RWPE1 (cell line): Measurements from ENCODE around the gene SLITRK1.

Source experiments
- CTCF ChIA-PET: fragments of 350-600 bp; sonication (Branson Sonifier 250); formaldehyde crosslinking; extraction: SDS; loops from one replicate; lab custom pipeline; 2021; lab: Yijun Ruan, JAX
- POLR2A ChIA-PET: fragments of 400-600 bp; formaldehyde crosslinking; extraction: SDS; loops from one replicate; lab custom pipeline; 2020; ENCODE audit warnings: antibody characterized with exemption; ENCODE audit not compliant: low non-redundant PET; lab: Yijun Ruan, JAX
- DNase-seq: peaks from one replicate; pipeline ENCODE4 v3.0.0; 2012; ENCODE audit warnings: low spot score
- H3K27ac ChIP-seq: fragments of 450-650 bp; 2 replicates; pipeline ENCODE4 v1.5.1; 2017
- TF ChIP-seq, protein P1 (sequence below): fragments of 450-650 bp; conservative IDR thresholded peaks from 2 replicates; pipeline ENCODE4 v1.5.1; 2017; ENCODE audit warnings: low read depth, mild to moderate bottlenecking

The SLITRK1 gene

DNA sequence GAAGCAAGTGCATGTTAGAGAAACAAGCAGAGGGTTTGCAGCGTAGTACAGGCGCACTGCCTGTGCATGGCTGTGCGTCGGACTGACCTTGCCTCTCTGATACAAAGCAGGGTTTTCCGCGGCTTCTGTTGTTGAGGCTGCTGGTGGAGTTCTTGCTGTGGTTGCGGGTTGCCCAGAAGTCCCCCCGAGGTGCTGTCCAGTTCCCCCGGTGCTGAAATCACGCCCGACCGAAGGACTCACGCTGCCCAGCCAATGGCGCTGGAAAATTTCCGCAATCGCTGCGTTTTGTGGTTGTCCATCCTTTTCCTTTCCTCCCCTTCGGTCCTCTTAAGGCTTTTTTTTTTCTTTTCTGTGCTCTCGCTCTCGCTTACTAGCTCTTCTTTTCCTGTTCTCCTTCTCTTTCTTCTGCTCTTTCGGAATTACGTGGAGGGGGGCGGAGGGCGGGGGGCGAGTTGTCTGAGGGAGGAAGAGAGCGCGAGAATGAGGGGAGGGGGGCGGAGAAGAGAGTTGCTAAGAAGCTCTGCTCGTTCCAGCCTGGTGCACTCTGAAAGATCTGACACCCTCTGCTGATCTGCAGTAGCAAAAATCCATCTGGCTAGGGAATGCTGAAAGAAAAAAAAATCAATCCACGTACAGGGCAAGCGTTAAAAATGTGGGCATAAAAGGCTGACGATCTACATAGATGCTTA, at the start of gene SLITRK1:
TSS of gene SLITRK1 (minus strand) at position 558 of the 689 bp plus-strand sequence. CDS start 967 bp downstream, outside the sequence.
- no peak within 1 kb of the TSS for H3K27ac ChIP-seq
- ChIA-PET POLR2A (no interaction called here), CTCF (no interaction called here)
- TF ChIP-seq, protein P1, sequence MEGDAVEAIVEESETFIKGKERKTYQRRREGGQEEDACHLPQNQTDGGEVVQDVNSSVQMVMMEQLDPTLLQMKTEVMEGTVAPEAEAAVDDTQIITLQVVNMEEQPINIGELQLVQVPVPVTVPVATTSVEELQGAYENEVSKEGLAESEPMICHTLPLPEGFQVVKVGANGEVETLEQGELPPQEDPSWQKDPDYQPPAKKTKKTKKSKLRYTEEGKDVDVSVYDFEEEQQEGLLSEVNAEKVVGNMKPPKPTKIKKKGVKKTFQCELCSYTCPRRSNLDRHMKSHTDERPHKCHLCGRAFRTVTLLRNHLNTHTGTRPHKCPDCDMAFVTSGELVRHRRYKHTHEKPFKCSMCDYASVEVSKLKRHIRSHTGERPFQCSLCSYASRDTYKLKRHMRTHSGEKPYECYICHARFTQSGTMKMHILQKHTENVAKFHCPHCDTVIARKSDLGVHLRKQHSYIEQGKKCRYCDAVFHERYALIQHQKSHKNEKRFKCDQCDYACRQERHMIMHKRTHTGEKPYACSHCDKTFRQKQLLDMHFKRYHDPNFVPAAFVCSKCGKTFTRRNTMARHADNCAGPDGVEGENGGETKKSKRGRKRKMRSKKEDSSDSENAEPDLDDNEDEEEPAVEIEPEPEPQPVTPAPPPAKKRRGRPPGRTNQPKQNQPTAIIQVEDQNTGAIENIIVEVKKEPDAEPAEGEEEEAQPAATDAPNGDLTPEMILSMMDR: no peak
- peak; percentile 51 for DNase-seq

DNA sequence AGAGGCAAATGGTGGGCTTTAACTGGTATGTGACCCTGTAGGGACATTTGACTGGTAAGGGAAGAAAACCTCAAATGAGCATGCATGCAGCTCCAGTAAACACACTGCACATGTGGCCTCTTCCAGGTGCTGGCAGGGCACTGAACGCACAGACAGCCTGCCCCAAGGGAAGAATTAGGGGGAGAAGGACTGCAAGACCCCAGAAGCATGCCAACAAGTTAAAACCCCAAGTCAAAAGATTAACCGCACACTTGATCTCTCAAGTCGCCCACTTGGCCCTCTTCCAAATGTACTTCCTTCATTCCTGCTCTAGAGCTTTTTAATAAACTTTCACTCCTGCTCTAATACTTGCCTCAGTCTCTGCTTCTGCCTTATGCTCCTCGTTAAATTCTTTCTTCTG, 46.9 kb upstream of the SLITRK1 start:
- TF ChIP-seq, protein P1: no peak
- ChIA-PET POLR2A (no interaction called here), CTCF (no interaction called here)

DNA sequence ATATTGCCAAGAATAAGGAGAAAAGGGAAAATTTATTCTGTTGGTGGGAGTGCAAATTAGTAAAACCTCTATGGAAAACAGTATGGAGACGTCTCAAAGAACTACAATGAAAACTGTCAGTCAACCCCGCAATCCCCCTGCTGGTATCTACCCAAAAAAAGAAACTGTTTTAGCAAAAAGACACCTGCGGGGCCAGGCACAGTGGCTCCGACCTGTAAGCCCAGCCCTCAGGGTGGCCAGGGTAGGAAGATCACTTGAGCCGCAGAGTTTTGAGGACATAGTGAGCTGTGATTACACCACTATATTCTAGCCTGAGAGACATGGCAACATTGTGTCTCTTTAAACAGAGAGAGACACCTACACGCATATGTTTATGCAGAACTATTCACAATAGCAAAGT, 37.5 kb upstream of the SLITRK1 start:
- CTCF ChIA-PET: no interaction called here
- POLR2A ChIA-PET: no interaction called here
- no peak for DNase-seq
- H3K27ac ChIP-seq: no peak overlapping the region
- TF ChIP-seq, protein P1: no peak

More for the DNA sequence above, 46.9 kb upstream of the SLITRK1 start:
- no peak for DNase-seq
- H3K27ac ChIP-seq: no peak overlapping the region

DNA sequence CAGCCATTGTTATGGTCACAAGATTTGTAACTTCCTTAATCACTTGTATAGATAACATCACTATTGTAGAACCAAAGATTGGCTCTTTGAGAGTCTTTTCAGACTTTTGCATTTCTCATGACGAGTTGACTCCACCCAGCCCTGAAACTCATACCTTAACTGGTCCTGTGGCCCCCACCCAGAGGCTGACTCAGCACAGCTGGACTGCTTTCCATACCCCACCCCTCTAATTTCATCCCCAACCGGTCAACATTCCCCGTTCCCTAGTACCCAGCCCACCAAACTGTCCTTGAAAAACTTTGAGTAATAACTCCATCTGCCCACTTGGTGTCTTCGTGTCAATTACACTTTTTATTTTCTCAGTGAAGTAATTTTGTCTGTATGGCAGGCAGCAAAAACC, 32.1 kb upstream of the SLITRK1 start:
- POLR2A ChIA-PET: no interaction called here
- DNase-seq: no peak
- TF ChIP-seq, protein P1: no peak
- no peak overlapping the region for H3K27ac ChIP-seq
- CTCF ChIA-PET: no interaction called here

DNA sequence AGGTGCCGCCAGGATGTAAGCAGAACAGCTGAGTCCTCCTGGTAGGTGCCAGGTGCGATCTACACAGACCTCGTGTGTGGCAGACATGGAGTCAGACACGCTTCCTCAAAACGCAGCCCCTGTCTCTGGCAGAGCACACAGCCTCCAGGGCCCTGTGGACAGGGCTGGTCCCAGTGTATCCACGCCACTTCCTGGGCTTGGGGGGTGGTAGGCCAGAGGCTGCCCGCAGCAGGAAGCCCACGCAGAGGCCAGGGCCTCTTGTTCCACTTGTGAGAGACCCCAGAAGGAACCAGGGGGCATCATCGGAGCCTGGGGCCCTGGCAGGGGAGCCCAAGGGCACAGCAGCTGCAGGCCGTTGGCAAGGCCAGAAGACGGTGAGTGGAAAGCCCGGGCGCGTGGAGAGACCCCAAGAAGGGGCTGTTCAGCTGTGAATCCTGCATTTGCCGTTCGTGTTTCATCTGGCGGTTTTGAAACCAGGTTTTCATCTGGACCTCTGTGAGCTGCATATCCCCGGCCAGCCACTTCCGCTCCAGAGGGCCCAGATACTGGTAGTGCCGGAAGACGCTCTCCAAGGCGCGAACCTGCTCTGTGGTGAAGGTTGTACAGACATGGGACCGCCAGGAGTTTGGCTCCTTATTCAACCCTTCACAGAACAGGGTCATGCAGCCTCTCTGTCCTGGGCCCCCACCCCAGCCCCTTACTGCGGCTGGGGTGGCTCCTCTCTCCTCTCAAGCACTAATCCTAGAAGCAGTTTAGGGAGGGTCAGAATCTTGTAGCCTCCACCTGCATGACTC, 25.1 kb upstream of the SLITRK1 start:
- TF ChIP-seq, protein P1: no peak
- CTCF ChIA-PET: no interaction called here
- H3K27ac ChIP-seq: no peak overlapping the region
- POLR2A ChIA-PET: no interaction called here
- DNase-seq: no peak

GRCh38 chr13:83906240-83906820, 24.1 kb upstream of the SLITRK1 start:
- POLR2A ChIA-PET: no interaction called here
- H3K27ac ChIP-seq: no peak overlapping the region
- DNase-seq: no peak
- CTCF ChIA-PET: no interaction called here
- TF ChIP-seq, protein P1: no peak
